GM23338 (cell line): ENCODE data around the gene TBC1D21.

Experiments
- EZH2 ChIP-seq: fragments of 200-600 bp; sonication (generic); IDR thresholded peaks from one replicate; pipeline ENCODE4 v1.8.0; 2017; ENCODE audit warnings: antibody characterized with exemption, mild to moderate bottlenecking, low read depth; ENCODE audit not compliant: unreplicated experiment
- EZH2phosphoT487 ChIP-seq: fragments of 200-600 bp; sonication (generic); IDR thresholded peaks from one replicate; pipeline ENCODE4 v1.8.1; 2018; ENCODE audit warnings: antibody characterized with exemption; ENCODE audit not compliant: unreplicated experiment
- POLR2AphosphoS5 ChIP-seq: IDR thresholded peaks from 2 replicates; pipeline ENCODE4 v1.6.1; 2016; ENCODE audit warnings: antibody characterized with exemption, low read depth
- STAT1 ChIP-seq: IDR thresholded peaks from one replicate; pipeline ENCODE4 v1.6.1; 2016; ENCODE audit warnings: antibody characterized with exemption; ENCODE audit not compliant: unreplicated experiment
- ZNF331 ChIP-seq: fragments of 250-450 bp; sonication (Bioruptor Pico); IDR thresholded peaks from 2 replicates; pipeline ENCODE4 v1.5.0; 2020; ENCODE audit warnings: low read depth, mild to moderate bottlenecking, moderate library complexity
- TF ChIP-seq, protein P1 (sequence below), 2 experiments: fragments of 200-600 bp in 1 of 2; sonication (generic) in 1 of 2; conservative IDR thresholded peaks; 2 replicates each; pipeline versions ENCODE4 v1.5.1 to v1.6.1; 2016 to 2017; ENCODE audit warnings: antibody characterized with exemption in 2 of 2, low read depth in 2 of 2, mild to moderate bottlenecking in 2 of 2, moderate library complexity in 1 of 2
- TF ChIP-seq, protein P2 (sequence below): IDR thresholded peaks from one replicate; pipeline ENCODE4 v1.6.1; 2018; ENCODE audit warnings: antibody characterized with exemption; ENCODE audit not compliant: unreplicated experiment

GRCh38 chr15:73884159-73884558, 10.8 kb downstream of the TBC1D21 start:
- TF ChIP-seq EZH2, result no peak
- TF ChIP-seq, protein P1, sequence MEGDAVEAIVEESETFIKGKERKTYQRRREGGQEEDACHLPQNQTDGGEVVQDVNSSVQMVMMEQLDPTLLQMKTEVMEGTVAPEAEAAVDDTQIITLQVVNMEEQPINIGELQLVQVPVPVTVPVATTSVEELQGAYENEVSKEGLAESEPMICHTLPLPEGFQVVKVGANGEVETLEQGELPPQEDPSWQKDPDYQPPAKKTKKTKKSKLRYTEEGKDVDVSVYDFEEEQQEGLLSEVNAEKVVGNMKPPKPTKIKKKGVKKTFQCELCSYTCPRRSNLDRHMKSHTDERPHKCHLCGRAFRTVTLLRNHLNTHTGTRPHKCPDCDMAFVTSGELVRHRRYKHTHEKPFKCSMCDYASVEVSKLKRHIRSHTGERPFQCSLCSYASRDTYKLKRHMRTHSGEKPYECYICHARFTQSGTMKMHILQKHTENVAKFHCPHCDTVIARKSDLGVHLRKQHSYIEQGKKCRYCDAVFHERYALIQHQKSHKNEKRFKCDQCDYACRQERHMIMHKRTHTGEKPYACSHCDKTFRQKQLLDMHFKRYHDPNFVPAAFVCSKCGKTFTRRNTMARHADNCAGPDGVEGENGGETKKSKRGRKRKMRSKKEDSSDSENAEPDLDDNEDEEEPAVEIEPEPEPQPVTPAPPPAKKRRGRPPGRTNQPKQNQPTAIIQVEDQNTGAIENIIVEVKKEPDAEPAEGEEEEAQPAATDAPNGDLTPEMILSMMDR (conservative IDR thresholded peaks at IDR 0.05; ENCODE audit: low read depth in 2 of 2), result no peak
- TF ChIP-seq EZH2phosphoT487, result no peak
- TF ChIP-seq, protein P2, sequence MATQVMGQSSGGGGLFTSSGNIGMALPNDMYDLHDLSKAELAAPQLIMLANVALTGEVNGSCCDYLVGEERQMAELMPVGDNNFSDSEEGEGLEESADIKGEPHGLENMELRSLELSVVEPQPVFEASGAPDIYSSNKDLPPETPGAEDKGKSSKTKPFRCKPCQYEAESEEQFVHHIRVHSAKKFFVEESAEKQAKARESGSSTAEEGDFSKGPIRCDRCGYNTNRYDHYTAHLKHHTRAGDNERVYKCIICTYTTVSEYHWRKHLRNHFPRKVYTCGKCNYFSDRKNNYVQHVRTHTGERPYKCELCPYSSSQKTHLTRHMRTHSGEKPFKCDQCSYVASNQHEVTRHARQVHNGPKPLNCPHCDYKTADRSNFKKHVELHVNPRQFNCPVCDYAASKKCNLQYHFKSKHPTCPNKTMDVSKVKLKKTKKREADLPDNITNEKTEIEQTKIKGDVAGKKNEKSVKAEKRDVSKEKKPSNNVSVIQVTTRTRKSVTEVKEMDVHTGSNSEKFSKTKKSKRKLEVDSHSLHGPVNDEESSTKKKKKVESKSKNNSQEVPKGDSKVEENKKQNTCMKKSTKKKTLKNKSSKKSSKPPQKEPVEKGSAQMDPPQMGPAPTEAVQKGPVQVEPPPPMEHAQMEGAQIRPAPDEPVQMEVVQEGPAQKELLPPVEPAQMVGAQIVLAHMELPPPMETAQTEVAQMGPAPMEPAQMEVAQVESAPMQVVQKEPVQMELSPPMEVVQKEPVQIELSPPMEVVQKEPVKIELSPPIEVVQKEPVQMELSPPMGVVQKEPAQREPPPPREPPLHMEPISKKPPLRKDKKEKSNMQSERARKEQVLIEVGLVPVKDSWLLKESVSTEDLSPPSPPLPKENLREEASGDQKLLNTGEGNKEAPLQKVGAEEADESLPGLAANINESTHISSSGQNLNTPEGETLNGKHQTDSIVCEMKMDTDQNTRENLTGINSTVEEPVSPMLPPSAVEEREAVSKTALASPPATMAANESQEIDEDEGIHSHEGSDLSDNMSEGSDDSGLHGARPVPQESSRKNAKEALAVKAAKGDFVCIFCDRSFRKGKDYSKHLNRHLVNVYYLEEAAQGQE, result no peak
- TF ChIP-seq ZNF331 (CRISPR knock-in tag), result no peak
- TF ChIP-seq STAT1, result no peak
- TF ChIP-seq POLR2AphosphoS5, result no peak
